GDM1 (cell line): ENCODE data around the gene ADAMTS14.

Experiments used
- DNase-seq: peaks from one replicate; lab custom pipeline; 2025; lab: John Stamatoyannopoulos, UW

Gene ADAMTS14

DNA sequence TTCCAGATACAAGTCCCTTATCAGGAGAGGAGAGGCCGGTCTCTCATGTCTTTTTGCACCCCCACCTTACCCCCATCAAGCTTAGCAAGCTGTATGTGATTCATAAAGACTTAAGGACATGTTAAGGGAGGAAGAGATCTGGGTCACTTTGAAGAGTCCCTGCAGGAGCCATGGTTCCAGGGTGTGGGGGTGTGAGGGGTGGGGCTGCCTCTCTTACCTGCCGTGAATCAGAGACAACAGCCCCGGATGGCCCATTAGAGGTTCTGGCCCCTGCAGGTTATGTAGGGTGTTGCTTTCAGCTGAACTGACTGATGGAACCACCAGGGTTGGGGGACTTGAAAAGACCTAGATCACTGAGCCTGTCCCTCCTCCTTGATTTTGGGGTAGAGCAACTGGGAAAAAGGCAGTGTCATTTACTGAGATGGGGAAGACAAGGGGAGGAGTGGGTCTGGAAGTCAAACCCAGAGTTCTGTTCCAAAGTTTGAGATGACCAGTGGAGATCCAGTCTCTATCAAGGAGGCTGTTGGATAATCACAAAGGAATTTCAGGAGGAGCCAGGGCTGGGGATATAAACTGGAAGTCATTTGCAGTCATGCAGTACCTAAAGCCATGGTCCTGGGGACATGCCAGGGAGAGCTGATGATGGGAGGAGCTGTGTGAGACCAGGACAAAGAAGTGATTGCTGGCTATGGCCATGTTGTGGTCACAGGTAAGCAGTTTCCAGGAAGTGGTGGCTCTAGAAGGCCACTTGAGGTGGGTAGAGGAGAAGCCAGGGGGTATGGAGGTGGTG lies 23.1 kb downstream of the ADAMTS14 start:
- DNase-seq = no peak

DNA sequence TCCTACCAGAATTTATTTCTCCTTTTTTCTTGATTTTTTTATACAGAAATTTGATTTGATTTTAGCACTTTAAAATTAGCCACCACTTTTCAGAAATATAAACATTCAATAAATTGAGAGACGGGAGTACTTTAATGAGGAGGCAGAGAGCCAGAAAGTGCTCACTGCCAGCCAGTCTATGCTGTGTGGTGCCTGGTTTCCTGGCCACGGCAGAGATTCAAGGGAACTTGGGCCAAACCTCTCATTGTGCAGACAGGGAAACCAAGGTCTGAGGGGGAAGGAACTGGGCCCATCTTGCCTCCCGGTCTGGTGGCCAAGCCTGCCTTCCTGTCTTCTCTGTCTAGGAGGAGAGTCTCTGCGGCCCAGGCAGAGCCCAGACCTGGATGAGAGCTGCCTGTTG lies 25.9 kb downstream of the ADAMTS14 start:
- DNase-seq = no peak

DNA sequence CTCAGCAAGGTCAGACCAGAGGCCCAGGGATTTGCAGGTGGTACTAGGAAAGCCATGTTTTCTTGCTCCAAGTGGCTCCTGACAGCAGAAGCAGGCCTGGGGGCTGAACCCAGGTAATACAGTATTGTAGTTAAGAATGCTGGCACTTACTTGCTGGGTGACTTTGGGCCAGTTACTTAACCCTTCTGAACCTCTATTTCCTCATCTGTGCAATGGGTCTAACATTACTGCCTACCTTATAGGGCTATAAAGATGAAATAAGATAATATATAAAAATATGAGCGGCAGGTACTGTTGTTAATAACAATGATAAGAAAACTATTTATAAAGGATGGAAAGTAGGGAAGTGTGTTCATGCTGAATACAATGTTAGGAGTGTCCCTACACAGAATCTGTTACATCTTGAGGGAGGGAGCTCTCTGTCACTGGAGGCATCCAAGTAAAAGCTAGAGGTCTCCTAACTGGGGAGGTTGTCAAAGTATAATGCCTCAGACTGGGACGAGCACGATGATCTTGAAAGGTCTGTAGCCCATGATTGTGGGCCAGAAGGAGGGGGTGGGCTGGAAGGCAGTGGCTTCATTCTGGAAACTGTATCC lies 26.9 kb downstream of the ADAMTS14 start:
- no peak for DNase-seq

DNA sequence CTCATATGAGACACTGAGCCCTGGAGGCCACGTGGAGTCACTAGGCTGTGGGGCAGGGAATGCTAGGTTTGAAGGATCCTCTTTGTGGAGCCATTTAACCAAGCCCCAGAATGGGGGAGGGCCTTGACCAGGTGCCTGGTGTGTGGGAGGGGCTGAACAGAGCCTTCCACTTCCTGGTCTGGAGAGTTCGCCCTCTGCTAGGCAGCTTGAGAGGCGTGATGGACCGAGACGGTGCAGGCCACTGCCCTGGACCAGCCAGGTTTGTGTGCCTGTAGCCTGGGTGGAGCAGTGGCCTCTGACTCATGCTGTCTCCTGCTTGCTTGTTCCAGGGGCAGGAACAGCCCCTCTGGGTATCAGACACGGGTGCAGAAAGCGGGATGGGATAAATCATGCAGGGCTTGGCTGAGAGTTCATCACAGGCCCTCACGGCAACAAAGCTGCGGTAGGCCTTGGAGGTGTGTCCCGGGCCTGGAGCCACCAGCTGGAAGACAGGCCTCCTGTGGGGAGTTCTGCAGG lies 27.4 kb downstream of the ADAMTS14 start:
- no peak for DNase-seq

DNA sequence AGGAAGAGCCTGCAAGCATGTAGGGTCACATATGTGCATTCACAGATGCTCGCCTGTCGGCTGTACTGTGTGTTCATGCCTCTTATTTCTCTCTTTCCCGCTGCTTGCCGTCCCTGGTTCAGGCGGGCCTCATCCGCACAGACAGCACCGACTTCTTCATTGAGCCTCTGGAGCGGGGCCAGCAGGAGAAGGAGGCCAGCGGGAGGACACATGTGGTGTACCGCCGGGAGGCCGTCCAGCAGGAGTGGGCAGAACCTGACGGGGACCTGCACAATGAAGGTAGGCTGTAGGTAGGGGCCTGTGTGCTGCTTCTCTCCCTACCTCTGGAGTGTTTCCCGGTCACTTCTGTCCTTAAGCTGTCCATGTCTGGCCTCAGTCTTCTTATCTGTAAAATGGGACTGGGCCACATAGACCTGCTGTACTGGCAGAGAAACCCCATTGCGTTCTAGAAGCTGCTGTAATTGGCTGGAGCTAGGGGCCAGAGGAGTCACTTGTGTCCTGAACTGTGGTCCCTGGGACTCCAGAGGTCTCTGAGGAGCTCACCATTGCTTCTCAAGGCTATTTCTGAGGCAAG lies 30.0 kb downstream of the ADAMTS14 start:
- no peak for DNase-seq

DNA sequence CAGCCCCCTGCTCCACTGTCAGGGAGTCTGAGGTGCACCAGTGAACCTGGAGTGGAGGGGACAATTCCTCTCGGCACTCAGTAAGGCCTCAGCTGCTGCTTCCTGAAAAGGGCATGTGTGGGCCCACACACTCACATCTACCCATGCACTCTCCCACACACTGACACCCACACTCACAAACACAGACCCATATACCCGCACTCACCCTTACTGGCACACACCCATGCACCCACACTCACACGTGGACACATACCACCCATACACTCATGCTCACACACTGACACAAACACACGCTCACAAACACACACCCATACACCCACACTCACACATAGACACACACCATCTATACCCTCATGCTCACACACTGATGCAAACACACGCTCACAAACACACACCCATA lies 31.9 kb downstream of the ADAMTS14 start:
- DNase-seq = no peak

DNA sequence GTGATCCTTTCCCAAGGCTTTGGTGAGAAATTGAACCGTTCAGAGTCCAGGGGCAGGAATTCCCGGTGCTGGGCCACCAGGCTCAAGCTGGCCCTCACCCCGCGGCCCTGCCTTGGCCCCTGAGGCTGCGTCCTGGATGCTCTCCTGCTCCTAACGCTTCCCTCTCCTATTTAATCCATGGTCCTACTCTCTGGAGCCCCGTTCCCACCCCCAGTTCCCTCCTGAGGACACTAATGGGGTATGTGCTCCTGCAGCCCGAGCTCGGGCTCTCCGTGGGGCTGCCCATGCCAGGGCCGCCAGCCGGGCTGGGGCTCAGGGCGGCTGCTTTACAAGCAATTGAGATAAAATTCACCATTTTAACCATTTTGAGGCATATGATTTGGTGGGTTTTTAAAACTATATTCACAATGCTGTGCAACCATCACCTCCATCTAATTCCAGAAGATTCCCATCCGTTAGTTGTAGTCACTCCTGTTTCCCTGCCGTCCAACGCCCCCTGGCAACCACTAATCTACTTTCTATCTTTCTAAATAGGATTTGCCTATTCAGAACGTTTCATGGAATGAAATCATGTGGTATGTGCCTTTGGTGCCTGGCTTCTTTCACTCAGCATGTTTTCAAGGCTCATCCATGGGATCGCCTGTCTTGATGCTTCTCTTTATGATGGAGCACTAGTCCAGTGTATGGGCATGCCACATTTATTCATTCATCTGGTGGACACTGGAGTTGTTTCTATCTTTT lies 33.0 kb downstream of the ADAMTS14 start:
- DNase-seq = no peak

DNA sequence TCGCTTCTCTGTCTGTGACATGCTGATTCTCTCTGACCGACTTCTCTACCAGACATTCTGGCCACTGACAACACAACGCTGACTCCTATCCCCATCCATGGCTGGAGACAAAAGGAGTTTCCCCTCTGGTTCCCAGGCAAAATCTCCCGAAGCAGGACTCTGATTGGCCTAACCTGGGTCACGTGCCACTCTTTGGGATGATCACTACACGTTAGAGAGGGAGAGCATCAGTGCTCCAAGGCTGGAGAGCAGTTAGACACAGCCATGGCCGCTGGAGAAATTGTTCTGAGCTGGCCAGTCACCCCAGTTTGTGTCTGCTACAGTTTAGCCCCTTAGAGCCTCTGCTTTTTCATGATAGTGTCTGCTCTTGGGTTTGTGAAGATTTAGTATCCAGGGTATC lies 38.9 kb downstream of the ADAMTS14 start:
- no peak for DNase-seq

DNA sequence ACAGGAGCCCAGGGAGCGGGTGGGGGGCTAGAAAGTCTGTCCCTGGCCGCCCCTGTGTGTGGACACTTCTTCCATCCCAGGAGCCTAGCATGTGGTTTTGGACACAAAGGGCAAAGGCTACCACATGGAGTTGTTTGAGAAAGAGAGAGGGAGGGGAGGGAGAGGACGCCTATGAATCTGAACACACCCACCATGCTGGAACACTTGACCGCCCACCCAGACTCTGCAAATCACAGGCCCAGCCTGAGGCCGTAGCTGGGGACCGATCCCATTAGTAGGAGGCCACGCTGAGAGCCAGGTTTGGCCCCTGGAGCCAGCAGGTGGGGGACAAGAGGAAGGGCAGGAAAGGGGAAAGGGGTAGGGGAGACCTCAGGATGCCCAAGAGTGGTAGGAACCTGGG lies 39.6 kb downstream of the ADAMTS14 start:
- no peak for DNase-seq

DNA sequence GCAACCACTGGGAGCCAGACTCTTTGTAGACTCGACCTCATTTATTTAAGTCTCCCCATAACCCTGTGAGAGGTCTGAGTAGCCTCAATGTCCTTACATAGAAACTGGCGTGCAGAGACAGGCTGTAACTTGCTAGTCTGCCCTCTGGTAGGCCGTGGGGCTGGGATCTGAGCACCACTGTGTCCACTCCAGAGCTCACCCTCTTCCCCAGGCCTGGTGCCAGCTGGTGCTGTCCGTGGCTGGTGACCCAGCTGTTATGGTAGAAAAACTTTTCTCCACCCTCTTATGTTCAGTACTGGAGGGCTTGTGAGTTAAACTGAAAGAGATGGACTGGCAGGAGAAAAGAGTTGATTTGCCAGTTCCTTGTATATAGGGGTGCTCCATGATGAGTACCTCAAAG lies 41.9 kb downstream of the ADAMTS14 start:
- no peak for DNase-seq

DNA sequence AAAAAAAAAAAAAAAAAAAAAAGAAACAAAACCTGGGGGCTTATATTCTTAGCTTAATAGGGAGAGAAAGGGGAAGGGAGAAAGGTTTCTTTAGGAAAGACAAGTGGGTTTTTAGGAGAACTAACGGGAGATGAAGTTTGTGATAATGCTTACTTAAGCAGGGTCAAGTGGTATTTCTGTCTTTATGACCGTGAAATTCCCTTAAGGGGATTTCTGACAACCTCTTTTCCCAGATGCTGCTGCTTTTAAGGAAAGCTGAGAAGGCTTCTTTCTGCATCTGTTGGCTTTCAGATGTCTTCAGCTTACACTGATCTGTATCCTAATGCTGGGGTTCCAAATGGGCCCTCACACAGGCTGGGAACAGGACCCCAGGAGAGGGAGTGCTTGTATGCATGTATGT lies 42.6 kb downstream of the ADAMTS14 start:
- DNase-seq = no peak

DNA sequence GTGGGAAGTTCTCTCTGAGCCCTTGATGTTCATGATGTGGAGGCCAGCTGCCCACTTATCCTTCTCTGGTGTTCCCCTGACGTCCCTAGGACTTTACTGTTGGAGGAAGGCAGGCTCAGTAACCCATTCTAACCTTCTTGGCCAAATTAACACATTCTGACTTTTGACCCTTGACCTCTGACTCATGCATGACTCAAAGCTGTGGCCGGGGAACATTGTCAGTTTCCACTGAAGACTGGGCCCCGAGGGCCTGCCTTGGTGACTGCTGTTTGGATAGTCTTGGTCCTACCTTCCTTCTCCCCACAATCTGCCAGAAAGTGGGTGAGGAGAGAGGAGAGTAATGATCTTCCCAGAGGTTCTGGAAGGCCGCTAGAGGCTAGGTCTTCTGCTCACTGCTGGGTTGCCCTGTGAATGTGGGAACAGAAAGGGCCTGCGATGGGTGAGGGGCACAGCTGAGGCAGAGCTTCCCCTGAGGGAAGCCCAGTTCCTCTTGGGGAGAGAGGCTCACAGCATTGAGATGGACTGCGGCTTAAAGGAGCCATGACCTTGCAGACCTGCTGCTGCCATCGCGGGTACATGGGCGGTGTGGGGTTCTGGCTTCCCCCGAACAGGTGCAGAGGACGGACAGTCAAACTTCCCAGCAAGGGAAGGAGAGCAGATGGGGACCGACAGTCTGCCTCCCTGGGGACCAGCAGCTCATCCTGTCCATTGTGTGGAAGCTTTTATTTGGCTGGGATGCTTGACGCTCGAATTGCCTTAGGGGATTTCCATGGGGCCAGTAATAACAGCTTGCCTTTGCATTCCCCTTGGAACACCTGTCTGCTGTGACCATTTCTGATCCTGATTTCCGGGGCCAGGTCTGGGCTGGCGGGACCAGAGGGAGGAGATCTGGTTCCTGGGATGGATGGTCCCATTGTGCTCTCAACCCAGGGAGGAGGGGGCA lies 43.8 kb downstream of the ADAMTS14 start:
- no peak for DNase-seq

DNA sequence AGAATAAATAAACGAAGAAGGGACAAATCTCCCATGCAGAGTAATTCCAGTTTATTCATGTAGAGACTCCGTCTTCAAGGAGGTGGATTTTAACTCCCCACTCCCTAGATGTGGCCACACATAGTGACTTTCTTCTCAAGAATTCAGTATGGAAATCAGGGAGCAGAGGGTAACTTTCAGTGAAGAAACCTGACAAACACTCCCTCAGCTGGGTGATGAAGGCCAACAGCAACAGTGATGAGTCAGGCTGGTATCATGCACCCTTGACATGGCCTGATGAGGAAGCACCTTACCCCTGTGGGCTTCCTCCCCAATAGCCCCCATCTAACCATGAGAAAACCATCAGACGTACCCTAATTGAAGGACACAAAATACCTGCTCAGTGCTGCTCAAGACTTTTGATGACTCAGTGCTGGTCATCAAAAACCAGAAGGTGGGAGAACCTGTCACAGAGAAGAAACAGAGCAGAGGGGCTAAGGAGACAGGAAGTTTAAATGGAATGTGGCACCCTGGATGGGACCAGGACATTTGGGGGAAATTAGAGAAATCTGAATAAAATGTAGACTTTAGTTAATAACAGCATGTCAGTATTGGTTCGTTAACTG lies 50.6 kb downstream of the ADAMTS14 start:
- no peak for DNase-seq

DNA sequence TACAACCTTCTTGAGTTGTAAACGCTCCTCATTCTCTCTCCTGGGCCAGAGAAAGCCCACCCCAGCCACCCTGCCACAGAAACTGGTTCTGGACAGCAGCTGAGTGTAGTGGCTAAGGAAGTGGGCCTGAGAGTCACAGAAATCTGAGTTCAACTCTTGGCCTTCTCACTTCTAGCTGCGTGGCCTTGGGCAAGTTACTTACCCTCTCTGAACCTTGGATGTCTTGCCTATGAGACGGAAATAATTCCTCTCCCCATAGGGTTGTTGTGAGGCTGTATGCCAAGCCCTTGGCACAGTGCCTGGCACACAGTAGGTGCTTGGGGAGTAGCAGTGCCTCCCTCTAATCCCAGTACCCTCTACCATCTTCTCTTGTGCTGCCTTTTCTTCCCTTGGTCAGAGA lies 51.5 kb downstream of the ADAMTS14 start:
- no peak for DNase-seq

DNA sequence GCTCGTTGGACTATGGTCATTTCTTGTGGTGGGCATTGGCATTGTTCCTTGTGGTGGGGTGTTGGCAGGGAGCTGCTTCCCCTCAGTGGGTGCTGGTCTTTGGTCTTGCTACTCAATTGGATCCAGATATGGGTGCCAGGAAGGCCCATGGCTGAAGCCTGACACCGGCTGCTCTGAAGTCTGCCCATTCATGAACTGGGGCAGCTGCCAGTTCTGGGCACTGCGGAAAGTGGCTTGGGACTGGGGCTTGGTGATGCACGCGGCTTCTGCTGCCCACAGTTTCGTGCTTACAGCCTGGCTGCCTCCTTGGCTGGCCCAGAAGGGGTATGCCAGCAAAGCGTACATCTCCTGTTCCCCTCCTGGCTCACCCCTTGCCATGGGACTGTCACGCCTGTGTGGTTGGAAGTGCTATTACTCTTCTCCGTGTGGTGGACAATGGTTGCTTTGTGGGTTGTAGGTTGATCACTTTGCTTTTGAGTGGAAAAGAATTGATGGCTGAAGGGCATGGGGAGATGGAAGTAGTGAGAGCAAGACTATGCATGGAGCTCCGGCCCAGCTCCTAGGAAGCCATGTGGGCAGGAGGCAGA lies 54.7 kb downstream of the ADAMTS14 start:
- no peak for DNase-seq

DNA sequence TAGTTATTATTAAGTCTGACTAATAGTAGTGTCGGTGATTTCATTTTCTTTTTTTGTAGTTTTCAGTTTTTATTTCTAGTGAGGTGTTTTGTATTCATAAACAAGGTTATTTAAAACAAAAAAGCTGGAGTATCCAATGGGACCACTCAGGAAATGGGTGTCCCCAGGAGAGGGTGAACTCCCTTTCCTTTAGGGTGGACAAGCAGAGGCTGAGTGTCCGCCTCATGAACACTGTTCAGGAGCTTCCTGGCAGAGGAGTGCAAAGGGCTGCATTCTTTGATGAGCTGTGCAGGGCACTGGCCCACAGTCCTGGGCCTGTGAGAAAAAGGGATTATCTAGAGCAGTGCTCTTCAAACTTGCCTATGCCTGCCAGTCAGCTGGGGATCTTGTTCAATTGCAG lies 56.0 kb downstream of the ADAMTS14 start:
- no peak for DNase-seq

DNA sequence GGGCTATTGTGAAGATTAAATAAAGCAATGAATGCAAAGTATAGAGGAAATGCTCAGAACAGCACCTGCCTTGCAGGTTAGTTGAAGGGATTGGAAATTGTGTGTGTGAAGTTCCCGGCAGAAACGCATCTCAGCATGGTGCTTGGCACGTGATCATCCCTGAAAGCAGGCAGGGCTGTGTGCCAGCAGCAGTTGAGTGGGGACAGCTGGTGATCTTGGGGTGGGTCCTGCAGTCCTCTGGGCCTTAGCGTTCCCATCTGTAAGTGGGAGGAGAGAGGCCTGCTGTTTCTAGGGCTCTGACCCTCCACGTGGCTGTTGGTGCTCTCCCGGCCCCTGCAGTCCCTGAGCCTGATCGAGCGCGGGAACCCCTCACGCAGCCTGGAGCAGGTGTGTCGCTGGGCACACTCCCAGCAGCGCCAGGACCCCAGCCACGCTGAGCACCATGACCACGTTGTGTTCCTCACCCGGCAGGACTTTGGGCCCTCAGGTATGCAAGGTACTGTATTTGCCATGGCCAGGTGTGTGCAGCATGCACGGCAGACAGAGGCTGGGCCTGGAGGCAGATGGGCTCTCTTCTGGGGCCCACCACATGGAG lies 57.6 kb downstream of the ADAMTS14 start:
- DNase-seq = no peak

DNA sequence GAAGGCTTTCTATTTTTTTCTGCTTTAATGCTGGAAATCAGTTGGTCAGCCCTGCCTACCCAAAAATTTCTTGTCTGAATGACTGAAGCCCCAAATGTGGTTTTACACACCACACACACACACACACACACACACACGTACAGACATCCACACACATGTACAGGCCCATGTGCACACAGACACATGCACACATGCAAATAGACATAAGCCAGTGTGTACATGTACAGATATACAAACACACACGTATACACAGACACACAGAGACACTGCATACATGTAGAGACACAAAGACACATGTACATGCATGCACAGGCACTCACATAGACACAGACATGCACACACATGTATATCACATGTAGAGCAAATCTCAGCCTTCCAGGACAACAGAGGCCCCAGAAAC lies 58.6 kb downstream of the ADAMTS14 start:
- no peak for DNase-seq

DNA sequence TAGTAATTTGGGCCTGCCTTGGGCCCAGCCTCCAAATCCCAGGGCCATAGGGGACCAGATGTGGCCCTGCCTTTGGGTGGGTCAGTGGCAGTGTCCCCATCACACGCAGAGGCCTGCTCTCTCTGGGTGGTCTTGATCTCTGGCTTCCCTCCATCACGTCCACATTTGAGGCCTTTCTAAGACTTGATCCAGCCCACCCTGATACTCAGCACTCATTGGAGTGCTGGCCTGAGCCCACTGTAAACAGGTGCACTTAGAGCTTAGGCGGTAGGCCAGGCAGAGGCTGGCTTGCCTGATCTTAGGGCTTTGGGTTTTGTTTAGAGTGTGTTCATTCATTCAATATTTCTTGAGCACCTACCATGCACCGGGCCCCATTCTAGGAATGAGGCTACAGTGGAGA lies 60.3 kb downstream of the ADAMTS14 start:
- no peak for DNase-seq

DNA sequence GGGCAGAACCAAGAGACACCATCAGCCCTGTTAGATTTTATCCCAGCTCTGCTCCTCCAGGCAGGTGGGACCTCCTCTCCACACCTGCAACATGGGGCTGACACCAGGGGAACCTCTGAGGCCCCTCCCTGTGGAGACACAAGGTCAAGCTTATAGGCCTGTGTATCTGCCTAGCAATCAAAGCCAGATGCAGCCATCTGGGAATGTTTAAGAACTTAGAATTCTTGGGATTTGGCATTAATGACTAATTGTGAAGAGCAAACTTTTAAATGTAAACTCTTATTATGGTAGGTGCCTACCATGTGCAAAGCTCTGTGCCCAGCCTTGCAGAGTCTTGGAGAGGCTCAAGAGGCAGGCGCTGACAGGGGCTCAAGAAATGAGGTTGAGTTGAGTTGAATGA lies 60.7 kb downstream of the ADAMTS14 start:
- DNase-seq = no peak
